Keratinocyte (primary cell): ENCODE data around the gene TET1. TPM values are rescaled to one million over a fixed set of nuclear protein-coding genes. Genes with fewer than 3 reads are reported as not detected.

Source experiments
- DNase-seq: peaks from one replicate; pipeline ENCODE4 v3.0.0-alpha.2; 2011; ENCODE audit warnings: low read depth, missing footprints, low spot score
- FAIRE-seq: peaks from 2 replicates; lab custom pipeline; 2011; peaks lifted over from hg19 to GRCh38; lab: Jason Lieb, UNC
- H2AFZ ChIP-seq: 2 replicates; pipeline ENCODE4 v1.6.0; 2012; ENCODE audit warnings: low read length, control low read depth, inconsistent platforms; ENCODE audit not compliant: control insufficient read depth
- H3K27ac ChIP-seq: 2 replicates; pipeline ENCODE4 v1.5.1; 2011; ENCODE audit warnings: low read length; ENCODE audit not compliant: control insufficient read depth, insufficient read depth
- H3K27me3 ChIP-seq: 3 replicates; pipeline ENCODE4 v1.6.0; 2011; ENCODE audit warnings: low read length; ENCODE audit not compliant: control insufficient read depth, insufficient read depth; ENCODE audit errors: extremely low read depth
- H3K36me3 ChIP-seq, 2 experiments: 2 replicates in 1 of 2; 3 replicates in 1 of 2; pipeline ENCODE4 v1.5.1; 2011; ENCODE audit warnings: low read length in 2 of 2, mild to moderate bottlenecking in 1 of 2; ENCODE audit not compliant: control insufficient read depth in 2 of 2, insufficient read depth in 2 of 2; ENCODE audit errors: extremely low read depth in 1 of 2
- H3K4me1 ChIP-seq: 3 replicates; pipeline ENCODE4 v1.5.1; 2011; ENCODE audit warnings: low read length; ENCODE audit not compliant: control insufficient read depth, insufficient read depth; ENCODE audit errors: extremely low read depth
- H3K4me2 ChIP-seq: 3 replicates; pipeline ENCODE4 v1.6.0; 2011; ENCODE audit warnings: low read depth, low read length; ENCODE audit not compliant: control insufficient read depth, insufficient read depth; ENCODE audit errors: extremely low read depth
- H3K4me3 ChIP-seq, 3 experiments: fragments of 200-600 bp in 1 of 3; sonication (generic) in 1 of 3; 2 replicates in 2 of 3; 3 replicates in 1 of 3; pipeline ENCODE4 v1.5.1; 2011 to 2016; ENCODE audit warnings: low read length in 3 of 3, mild to moderate bottlenecking in 3 of 3, control low read depth in 2 of 3, inconsistent platforms in 1 of 3, low read depth in 1 of 3, mixed read lengths in 1 of 3, mixed run types in 1 of 3, moderate library complexity in 1 of 3; ENCODE audit not compliant: control insufficient read depth in 2 of 3, insufficient read depth in 2 of 3; ENCODE audit errors: extremely low read depth in 1 of 3
- H3K79me2 ChIP-seq: 2 replicates; pipeline ENCODE4 v1.6.0; 2012; ENCODE audit warnings: low read length; ENCODE audit not compliant: control insufficient read depth, insufficient read depth
- H3K9ac ChIP-seq: 3 replicates; pipeline ENCODE4 v1.6.0; 2011; ENCODE audit warnings: low read length; ENCODE audit not compliant: control insufficient read depth, insufficient read depth; ENCODE audit errors: extremely low read depth
- H3K9me1 ChIP-seq: 3 replicates; pipeline ENCODE4 v1.6.0; 2011; ENCODE audit warnings: low read length; ENCODE audit not compliant: control insufficient read depth, insufficient read depth; ENCODE audit errors: extremely low read depth
- H3K9me3 ChIP-seq: 2 replicates; pipeline ENCODE4 v1.5.1; 2012; ENCODE audit warnings: low read depth, low read length; ENCODE audit not compliant: control insufficient read depth
- H4K20me1 ChIP-seq: 3 replicates; pipeline ENCODE4 v1.6.0; 2011; ENCODE audit warnings: low read length; ENCODE audit not compliant: control insufficient read depth, insufficient read depth; ENCODE audit errors: extremely low read depth
- EZH2 ChIP-seq: IDR thresholded peaks from one replicate; pipeline ENCODE4 v1.6.1; 2012; ENCODE audit warnings: inconsistent platforms, mild to moderate bottlenecking, low read length, moderate library complexity
- dilution Hi-C: fragments of 300-500 bp; cut with MboI; formaldehyde crosslinking; loops from one replicate; pipeline ENCODE4 v1.7.0; 2020; ENCODE audit warnings: low sequenced_read_pairs; ENCODE audit not compliant: extremely low pct_ligation_motif_present
- polyA plus RNA-seq, 5 experiments: library from polyadenylated mRNA; depleted of rRNA in 3 of 5; stranded (reverse) in 3 of 5; stranded (forward) in 1 of 5; unstranded in 1 of 5; fragments of >200 nt; gene quantifications; 1 replicate in 1 of 5; 2 replicates in 3 of 5; 3 replicates in 1 of 5; pipeline versions ENCODE4 v1.2.1 to v1.2.3, GENCODE V29; 2011 to 2012; ENCODE audit warnings: missing spikeins in 2 of 5, low read depth in 1 of 5, low replicate concordance in 1 of 5
- TF ChIP-seq, protein P1 (sequence below), 3 experiments: IDR thresholded peaks in 1 of 3; conservative IDR thresholded peaks in 1 of 3; optimal IDR thresholded peaks in 1 of 3; 2 replicates in 2 of 3; 3 replicates in 1 of 3; pipeline versions ENCODE3 to v1.5.1; 2011; ENCODE audit warnings: low read length in 3 of 3, mild to moderate bottlenecking in 3 of 3, moderate library complexity in 2 of 3, control low read depth in 1 of 3, inconsistent platforms in 1 of 3; ENCODE audit not compliant: insufficient read depth in 2 of 3; ENCODE audit errors: extremely low read depth in 1 of 3

The TET1 gene
- polyA plus RNA-seq, 1 donor (not counting 4 experiments of a cell fraction or from before 2014, with no cell fraction given), result 0.08 TPM

DNA sequence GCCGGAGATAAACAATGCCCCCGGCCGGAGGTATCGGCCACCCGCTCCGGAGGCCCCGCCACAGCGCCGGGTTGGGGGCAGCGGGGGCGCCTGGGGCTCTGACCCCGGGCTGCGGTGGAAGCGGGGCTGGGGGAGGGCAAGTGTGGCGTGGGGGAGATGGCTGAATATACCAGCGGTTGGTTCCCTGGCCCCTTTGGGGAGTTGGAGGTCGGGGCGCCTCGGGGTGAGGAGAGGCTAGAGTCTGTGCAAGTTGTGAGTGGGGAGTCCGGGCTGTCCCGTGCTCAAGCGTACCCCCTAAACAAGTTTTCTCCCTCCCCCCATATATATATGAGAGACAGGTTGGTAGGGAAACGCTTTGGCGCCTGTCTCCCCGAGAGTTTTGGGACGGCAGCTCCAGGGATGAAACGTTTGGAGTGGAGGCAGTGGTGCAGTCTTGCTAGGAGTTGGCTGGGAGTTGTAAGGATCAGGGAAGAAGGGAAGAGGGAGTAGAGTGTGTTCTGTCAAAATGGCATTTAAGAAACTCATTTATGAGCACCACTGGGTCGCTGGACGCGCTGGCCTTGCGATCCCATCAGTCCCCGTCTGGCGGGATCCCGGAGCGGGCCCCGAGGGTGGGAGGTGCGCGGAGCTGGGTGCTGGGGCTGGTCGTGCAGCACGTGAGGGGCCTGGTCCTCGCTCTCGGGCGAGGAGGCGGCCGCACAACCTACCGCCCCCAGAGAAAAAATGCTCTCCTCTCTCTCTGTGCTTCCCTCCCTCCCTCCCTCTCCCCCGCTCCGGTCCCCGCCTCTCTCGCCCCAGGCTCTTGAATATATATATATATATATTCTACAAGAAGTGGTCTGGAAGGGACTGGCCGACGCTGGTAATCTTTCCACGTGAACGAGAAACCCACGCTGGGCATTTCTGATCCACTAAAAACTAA, 1.1 kb downstream of the TET1 start:
- Histone ChIP-seq H3K4me2 (peak overlapping the region; percentile 76), H3K4me3 (peak overlapping the region; percentile 36 to 64 (median 43)), H3K4me1 (peaks cover 6% of the 10 kb centered on the region), H4K20me1 (no peaks in the 10 kb centered on the region), H3K9me3 (no peaks in the 10 kb centered on the region), H3K79me2 (no peaks in the 10 kb centered on the region), H2AFZ (peak overlapping the region; percentile 26), H3K27me3 (peaks cover 30% of the 10 kb centered on the region), H3K36me3 (no peaks in the 10 kb centered on the region), H3K9ac (no peak overlapping the region), H3K9me1 (no peaks in the 10 kb centered on the region), H3K27ac (no peak overlapping the region)
- no peak for DNase-seq
- no peak for FAIRE-seq
- dilution Hi-C loops, result no loop called here
- TF ChIP-seq EZH2, result peak; percentile 90
- TF ChIP-seq, protein P1, sequence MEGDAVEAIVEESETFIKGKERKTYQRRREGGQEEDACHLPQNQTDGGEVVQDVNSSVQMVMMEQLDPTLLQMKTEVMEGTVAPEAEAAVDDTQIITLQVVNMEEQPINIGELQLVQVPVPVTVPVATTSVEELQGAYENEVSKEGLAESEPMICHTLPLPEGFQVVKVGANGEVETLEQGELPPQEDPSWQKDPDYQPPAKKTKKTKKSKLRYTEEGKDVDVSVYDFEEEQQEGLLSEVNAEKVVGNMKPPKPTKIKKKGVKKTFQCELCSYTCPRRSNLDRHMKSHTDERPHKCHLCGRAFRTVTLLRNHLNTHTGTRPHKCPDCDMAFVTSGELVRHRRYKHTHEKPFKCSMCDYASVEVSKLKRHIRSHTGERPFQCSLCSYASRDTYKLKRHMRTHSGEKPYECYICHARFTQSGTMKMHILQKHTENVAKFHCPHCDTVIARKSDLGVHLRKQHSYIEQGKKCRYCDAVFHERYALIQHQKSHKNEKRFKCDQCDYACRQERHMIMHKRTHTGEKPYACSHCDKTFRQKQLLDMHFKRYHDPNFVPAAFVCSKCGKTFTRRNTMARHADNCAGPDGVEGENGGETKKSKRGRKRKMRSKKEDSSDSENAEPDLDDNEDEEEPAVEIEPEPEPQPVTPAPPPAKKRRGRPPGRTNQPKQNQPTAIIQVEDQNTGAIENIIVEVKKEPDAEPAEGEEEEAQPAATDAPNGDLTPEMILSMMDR (optimal IDR thresholded peaks at IDR 0.05 in 1 of 3, IDR thresholded peaks at IDR 0.05 in 1 of 3, conservative IDR thresholded peaks at IDR 0.05 in 1 of 3; ENCODE audit: extremely low read depth in 1 of 3, insufficient read depth in 2 of 3, low read length in 3 of 3), result no peak

- no peak overlapping the region for H3K4me3 ChIP-seq
- no peaks in the 10 kb centered on the region for H3K9me1 ChIP-seq
- H3K36me3 ChIP-seq, result no peaks in the 10 kb centered on the region
- no peak for DNase-seq
- no peaks in the 10 kb centered on the region for H4K20me1 ChIP-seq
- dilution Hi-C loops, result no loop called here
- TF ChIP-seq, protein P1 (optimal IDR thresholded peaks at IDR 0.05 in 1 of 3, IDR thresholded peaks at IDR 0.05 in 1 of 3, conservative IDR thresholded peaks at IDR 0.05 in 1 of 3; ENCODE audit: extremely low read depth in 1 of 3, insufficient read depth in 2 of 3, low read length in 3 of 3), result no peak
- TF ChIP-seq EZH2, result no peak
- no peaks in the 10 kb centered on the region for H3K79me2 ChIP-seq
- no peaks in the 10 kb centered on the region for H3K9me3 ChIP-seq
- peaks cover 30% of the 10 kb centered on the region for H3K27me3 ChIP-seq
- no peak overlapping the region for H2AFZ ChIP-seq
- H3K9ac ChIP-seq, result no peak overlapping the region
- peaks cover 6% of the 10 kb centered on the region for H3K4me1 ChIP-seq
- no peak for FAIRE-seq
- no peak overlapping the region for H3K27ac ChIP-seq
- H3K4me2 ChIP-seq, result no peak overlapping the region
These were observed 1.9 kb downstream of the TET1 start for GRCh38 chr10:68561865-68562649.
